A549 (cell line): ENCODE measurements around the gene CIT. TPM values are rescaled to one million over a fixed set of nuclear protein-coding genes. Genes with fewer than 3 reads are reported as not detected.

Experiments used
- ATAC-seq, 2 experiments: fragments of 200-7000 bp in 1 of 2; fragments of >200 bp in 1 of 2; cut with Nextera tagmentation in 1 of 2; cut with Tn5 transposase in 1 of 2; 3 replicates each; pipeline versions ENCODE4 v1.8.0 to v1.9.1; 2018 to 2020; ENCODE audit warnings: mild to moderate bottlenecking in 1 of 2, moderate library complexity in 1 of 2
- CTCF ChIA-PET: fragments of 300-600 bp; sonication (Branson Sonifier 250); formaldehyde crosslinking; extraction: SDS; loops from one replicate; lab custom pipeline; 2021; ENCODE audit warnings: antibody characterized with exemption, inconsistent platforms; lab: Yijun Ruan, JAX
- POLR2A ChIA-PET: fragments of 350-600 bp; formaldehyde crosslinking; extraction: SDS; loops from one replicate; lab custom pipeline; 2021; ENCODE audit warnings: antibody characterized with exemption, inconsistent platforms; lab: Yijun Ruan, JAX
- DNase-seq, 2 experiments: peaks; one replicate each; pipeline versions ENCODE4 v3.0.0 to v3.0.0-alpha.2; 2011 to 2016; ENCODE audit warnings: low read depth in 1 of 2, low spot score in 1 of 2
- FAIRE-seq: peaks from 2 replicates; lab custom pipeline; 2011; peaks lifted over from hg19 to GRCh38; lab: Jason Lieb, UNC
- H3K27ac ChIP-seq, 2 experiments: fragments of >200 bp; sonication (Bioruptor Twin); formaldehyde crosslinking; 3 replicates each; pipeline ENCODE4 v1.5.1; 2016 to 2017
- H3K4me1 ChIP-seq: fragments of >200 bp; sonication (Bioruptor Twin); formaldehyde crosslinking; 3 replicates; pipeline ENCODE4 v1.6.1; 2016
- H3K4me2 ChIP-seq: fragments of >200 bp; sonication (Bioruptor Twin); formaldehyde crosslinking; 3 replicates; pipeline ENCODE4 v1.6.1; 2016
- H3K4me3 ChIP-seq: fragments of >200 bp; sonication (Bioruptor Twin); formaldehyde crosslinking; 3 replicates; pipeline ENCODE4 v1.5.1; 2016
- H3K9me3 ChIP-seq: fragments of >200 bp; sonication (Bioruptor Twin); formaldehyde crosslinking; 3 replicates; pipeline ENCODE4 v1.6.1; 2016
- BHLHE40 ChIP-seq: IDR thresholded peaks from 2 replicates; pipeline ENCODE4 v1.6.1; 2012; ENCODE audit warnings: low read depth, low read length, inconsistent platforms
- CBX2 ChIP-seq: fragments of 200-600 bp; sonication (generic); IDR thresholded peaks from 2 replicates; pipeline ENCODE4 v1.6.1; 2016; ENCODE audit warnings: low read depth, mild to moderate bottlenecking, borderline replicate concordance
- CEBPB ChIP-seq, 2 experiments: fragments of >200 bp in 1 of 2; sonication (Bioruptor Twin) in 1 of 2; formaldehyde crosslinking in 1 of 2; IDR thresholded peaks; 2 replicates each; pipeline ENCODE4 v1.6.1; 2012 to 2016
- CHD2 ChIP-seq: fragments of 150-350 bp; IDR thresholded peaks from 2 replicates; pipeline ENCODE4 v1.6.1; 2014; ENCODE audit warnings: low read length; ENCODE audit not compliant: partially characterized antibody
- FOXS1 ChIP-seq: fragments of 250-450 bp; sonication (Bioruptor Pico); IDR thresholded peaks from 2 replicates; pipeline ENCODE4 v1.5.0; 2020; ENCODE audit warnings: mild to moderate bottlenecking, moderate library complexity
- HDAC2 ChIP-seq: fragments of 200-600 bp; sonication (generic); IDR thresholded peaks from 2 replicates; pipeline ENCODE4 v1.6.1; 2016
- HEYL ChIP-seq: fragments of 250-450 bp; sonication (Bioruptor Pico); IDR thresholded peaks from 2 replicates; pipeline ENCODE4 v1.8.0; 2021; ENCODE audit warnings: mild to moderate bottlenecking, moderate library complexity
- HOXB13 ChIP-seq: fragments of 250-450 bp; sonication (Bioruptor Pico); IDR thresholded peaks from 2 replicates; pipeline ENCODE4 v1.5.0; 2020; ENCODE audit warnings: low read depth, mild to moderate bottlenecking, moderate library complexity
- HOXB5 ChIP-seq: fragments of 250-450 bp; sonication (Bioruptor Pico); IDR thresholded peaks from 2 replicates; pipeline ENCODE4 v1.5.0; 2020; ENCODE audit warnings: mild to moderate bottlenecking, moderate library complexity
- KDM1A ChIP-seq: fragments of 200-600 bp; sonication (generic); IDR thresholded peaks from 2 replicates; pipeline ENCODE4 v1.6.1; 2016; ENCODE audit warnings: low read depth, mild to moderate bottlenecking
- MAZ ChIP-seq: fragments of 150-350 bp; IDR thresholded peaks from 2 replicates; pipeline ENCODE4 v1.6.1; 2014; ENCODE audit warnings: antibody characterized with exemption, low read depth, low read length, borderline replicate concordance
- MYC ChIP-seq: IDR thresholded peaks from 2 replicates; pipeline ENCODE4 v1.6.1; 2012; ENCODE audit warnings: mild to moderate bottlenecking, inconsistent platforms, low read length, improper control_type of control experiment, borderline replicate concordance
- NFE2L2 ChIP-seq: fragments of 150-350 bp; conservative IDR thresholded peaks from 2 replicates; pipeline ENCODE4 v1.6.1; 2014; ENCODE audit warnings: low read length
- POLR2A ChIP-seq: IDR thresholded peaks from 2 replicates; pipeline ENCODE4 v1.6.1; 2012; ENCODE audit warnings: mild to moderate bottlenecking, low read length
- POLR2AphosphoS2 ChIP-seq: conservative IDR thresholded peaks from 2 replicates; pipeline ENCODE4 v1.6.1; 2012; ENCODE audit warnings: low read length, improper control_type of control experiment, inconsistent platforms
- RCOR1 ChIP-seq: fragments of 150-350 bp; IDR thresholded peaks from 2 replicates; pipeline ENCODE4 v1.6.1; 2014; ENCODE audit warnings: antibody characterized with exemption, low read length, low read depth
- SMC3 ChIP-seq: fragments of >200 bp; sonication (Bioruptor Twin); formaldehyde crosslinking; IDR thresholded peaks from 3 replicates; pipeline ENCODE4 v1.6.1; 2018; ENCODE audit warnings: inconsistent platforms
- ZFP36 ChIP-seq: fragments of 450-650 bp; IDR thresholded peaks from 2 replicates; pipeline ENCODE4 v1.6.1; 2014; ENCODE audit warnings: borderline replicate concordance; ENCODE audit not compliant: partially characterized antibody
- WGBS: methylation state at CpG from one replicate; pipeline ENCODE4 v1.1.6; 2017; ENCODE audit errors: missing lambda C conversion rate; 5-methylcytosine and 5-hydroxymethylcytosine counted together
- polyA plus RNA-seq, 4 experiments: library from polyadenylated mRNA; depleted of rRNA in 3 of 4; stranded (reverse); fragments of >200 nt; fragmentation: RNase III in 1 of 4; extraction: RNeasy Plus Mini Kit Qiagen cat#74134 plus additional on column Dnase treatment in 1 of 4; gene quantifications; 2 replicates in 3 of 4; 3 replicates in 1 of 4; pipeline ENCODE4 v1.2.3, GENCODE V29; 2011 to 2017
- TF ChIP-seq, protein P1 (sequence below): IDR thresholded peaks from 2 replicates; pipeline ENCODE4 v1.6.1; 2012; ENCODE audit warnings: low read depth, borderline replicate concordance
- TF ChIP-seq, protein P2 (sequence below): fragments of 450-650 bp; IDR thresholded peaks from 2 replicates; pipeline ENCODE4 v1.6.1; 2014; ENCODE audit warnings: antibody characterized with exemption
- TF ChIP-seq, protein P3 (sequence below): IDR thresholded peaks from 2 replicates; pipeline ENCODE4 v1.6.1; 2012
- TF ChIP-seq, protein P4 (sequence below): IDR thresholded peaks from 2 replicates; pipeline ENCODE4 v1.6.1; 2012
- TF ChIP-seq, protein P5 (sequence below): fragments of 250-450 bp; sonication (Bioruptor Pico); IDR thresholded peaks from 2 replicates; pipeline ENCODE4 v1.5.0; 2020; ENCODE audit warnings: low read depth, mild to moderate bottlenecking, moderate library complexity
- TF ChIP-seq, protein P6 (sequence below): fragments of 250-450 bp; sonication (Bioruptor Pico); IDR thresholded peaks from 2 replicates; pipeline ENCODE4 v1.5.0; 2021; ENCODE audit warnings: mild to moderate bottlenecking, moderate library complexity, borderline replicate concordance
- TF ChIP-seq, protein P7 (sequence below): fragments of >200 bp; sonication (Bioruptor Twin); formaldehyde crosslinking; IDR thresholded peaks from 2 replicates; pipeline ENCODE4 v1.6.1; 2016
- TF ChIP-seq, protein P8 (sequence below): fragments of 200-600 bp; sonication (generic); IDR thresholded peaks from 2 replicates; pipeline ENCODE4 v1.6.1; 2016; ENCODE audit warnings: antibody characterized with exemption, mild to moderate bottlenecking, moderate library complexity

Gene CIT
- polyA plus RNA-seq, 2 of the 4 experiments (the other 2 are of a cell fraction): 12.5 to 25.4 TPM

DNA sequence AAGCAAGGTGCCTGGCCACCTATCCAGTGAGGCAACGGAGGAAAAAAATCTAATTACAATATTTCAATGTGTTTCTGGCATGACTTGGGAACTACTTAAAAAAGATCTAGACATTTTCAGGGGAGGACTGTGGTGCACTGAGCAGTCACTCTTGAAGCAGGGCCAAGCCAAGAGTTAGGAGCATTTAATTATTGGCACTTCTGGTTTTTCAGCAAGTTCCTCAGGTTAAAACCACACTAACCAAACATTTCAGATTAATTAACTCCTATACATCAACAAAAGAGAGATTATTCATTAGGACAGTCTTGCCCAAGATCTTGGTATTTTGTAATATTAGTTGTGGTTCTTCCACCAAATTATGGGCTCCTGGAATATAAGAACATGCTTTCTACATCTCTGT, 183.6 kb downstream of the CIT start:
- no peak for FAIRE-seq
- TF ChIP-seq HOXB13 (CRISPR knock-in tag) (no peak), HOXB5 (CRISPR knock-in tag) (no peak), POLR2A (no peak), FOXS1 (CRISPR knock-in tag) (no peak), MYC (no peak), POLR2AphosphoS2 (no peak), MAZ (no peak), NFE2L2 (no peak), RCOR1 (no peak), ZFP36 (no peak), CBX2 (no peak), CEBPB (IDR thresholded peaks at IDR 0.05) (no peak), KDM1A (no peak), CHD2 (no peak)
- TF ChIP-seq, protein P1, sequence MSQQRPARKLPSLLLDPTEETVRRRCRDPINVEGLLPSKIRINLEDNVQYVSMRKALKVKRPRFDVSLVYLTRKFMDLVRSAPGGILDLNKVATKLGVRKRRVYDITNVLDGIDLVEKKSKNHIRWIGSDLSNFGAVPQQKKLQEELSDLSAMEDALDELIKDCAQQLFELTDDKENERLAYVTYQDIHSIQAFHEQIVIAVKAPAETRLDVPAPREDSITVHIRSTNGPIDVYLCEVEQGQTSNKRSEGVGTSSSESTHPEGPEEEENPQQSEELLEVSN: no peak
- TF ChIP-seq, protein P2, sequence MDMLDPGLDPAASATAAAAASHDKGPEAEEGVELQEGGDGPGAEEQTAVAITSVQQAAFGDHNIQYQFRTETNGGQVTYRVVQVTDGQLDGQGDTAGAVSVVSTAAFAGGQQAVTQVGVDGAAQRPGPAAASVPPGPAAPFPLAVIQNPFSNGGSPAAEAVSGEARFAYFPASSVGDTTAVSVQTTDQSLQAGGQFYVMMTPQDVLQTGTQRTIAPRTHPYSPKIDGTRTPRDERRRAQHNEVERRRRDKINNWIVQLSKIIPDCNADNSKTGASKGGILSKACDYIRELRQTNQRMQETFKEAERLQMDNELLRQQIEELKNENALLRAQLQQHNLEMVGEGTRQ: no peak
- TF ChIP-seq, protein P3, sequence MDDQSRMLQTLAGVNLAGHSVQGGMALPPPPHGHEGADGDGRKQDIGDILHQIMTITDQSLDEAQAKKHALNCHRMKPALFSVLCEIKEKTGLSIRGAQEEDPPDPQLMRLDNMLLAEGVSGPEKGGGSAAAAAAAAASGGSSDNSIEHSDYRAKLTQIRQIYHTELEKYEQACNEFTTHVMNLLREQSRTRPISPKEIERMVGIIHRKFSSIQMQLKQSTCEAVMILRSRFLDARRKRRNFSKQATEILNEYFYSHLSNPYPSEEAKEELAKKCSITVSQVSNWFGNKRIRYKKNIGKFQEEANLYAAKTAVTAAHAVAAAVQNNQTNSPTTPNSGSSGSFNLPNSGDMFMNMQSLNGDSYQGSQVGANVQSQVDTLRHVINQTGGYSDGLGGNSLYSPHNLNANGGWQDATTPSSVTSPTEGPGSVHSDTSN: no peak
- TF ChIP-seq, protein P4, sequence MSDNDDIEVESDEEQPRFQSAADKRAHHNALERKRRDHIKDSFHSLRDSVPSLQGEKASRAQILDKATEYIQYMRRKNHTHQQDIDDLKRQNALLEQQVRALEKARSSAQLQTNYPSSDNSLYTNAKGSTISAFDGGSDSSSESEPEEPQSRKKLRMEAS: no peak
- TF ChIP-seq, protein P5, sequence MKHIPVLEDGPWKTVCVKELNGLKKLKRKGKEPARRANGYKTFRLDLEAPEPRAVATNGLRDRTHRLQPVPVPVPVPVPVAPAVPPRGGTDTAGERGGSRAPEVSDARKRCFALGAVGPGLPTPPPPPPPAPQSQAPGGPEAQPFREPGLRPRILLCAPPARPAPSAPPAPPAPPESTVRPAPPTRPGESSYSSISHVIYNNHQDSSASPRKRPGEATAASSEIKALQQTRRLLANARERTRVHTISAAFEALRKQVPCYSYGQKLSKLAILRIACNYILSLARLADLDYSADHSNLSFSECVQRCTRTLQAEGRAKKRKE (CRISPR knock-in tag): no peak
- ChIA-PET CTCF (interaction anchor here (2.3 kb wide), 1 partner anchor 11 kb away, joined by 7 read pairs; no protein-coding TSS in a partner anchor), POLR2A (no interaction called here)
- Histone ChIP-seq H3K4me3 (no peak overlapping the region), H3K4me1 (no peaks in the 10 kb centered on the region), H3K9me3 (no peaks in the 10 kb centered on the region), H3K4me2 (no peak overlapping the region), H3K27ac (no peak overlapping the region)
- ATAC-seq: no peak
- 97% methylated on average over 1 of the region's 1 CpG for WGBS
- no peak for DNase-seq

DNA sequence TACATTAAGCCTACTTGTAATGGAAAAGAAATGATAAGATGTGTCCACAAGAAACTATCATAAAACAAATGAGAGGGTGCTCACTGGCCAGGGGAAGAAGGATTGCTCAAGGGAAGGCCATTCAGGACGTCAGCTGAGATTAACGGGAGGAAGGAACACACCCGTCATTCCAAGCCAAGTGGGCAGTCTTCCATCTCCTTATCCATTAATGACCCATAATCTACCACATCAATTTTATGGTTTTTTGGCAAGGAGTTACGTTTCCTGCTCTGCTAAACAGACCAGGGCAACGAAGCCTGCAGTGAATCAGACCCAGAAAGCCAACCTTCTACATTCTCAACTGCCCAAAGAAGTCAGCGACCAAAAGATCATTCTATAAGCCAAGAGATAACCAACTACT, 184.1 kb downstream of the CIT start:
- CTCF ChIA-PET: no interaction called here
- H3K4me1 ChIP-seq: no peaks in the 10 kb centered on the region
- no peak for DNase-seq
- FAIRE-seq: no peak
- TF ChIP-seq BHLHE40 (no peak), HDAC2 (no peak)
- TF ChIP-seq, all 56 proteins: peak for 0
- no peaks in the 10 kb centered on the region for H3K9me3 ChIP-seq
- no peak overlapping the region for H3K4me2 ChIP-seq
- WGBS: 80% methylated on average over 6 of the region's 6 CpGs
- POLR2A ChIA-PET: no interaction called here
- no peak for ATAC-seq
- no peak overlapping the region for H3K27ac ChIP-seq
- H3K4me3 ChIP-seq: no peak overlapping the region

DNA sequence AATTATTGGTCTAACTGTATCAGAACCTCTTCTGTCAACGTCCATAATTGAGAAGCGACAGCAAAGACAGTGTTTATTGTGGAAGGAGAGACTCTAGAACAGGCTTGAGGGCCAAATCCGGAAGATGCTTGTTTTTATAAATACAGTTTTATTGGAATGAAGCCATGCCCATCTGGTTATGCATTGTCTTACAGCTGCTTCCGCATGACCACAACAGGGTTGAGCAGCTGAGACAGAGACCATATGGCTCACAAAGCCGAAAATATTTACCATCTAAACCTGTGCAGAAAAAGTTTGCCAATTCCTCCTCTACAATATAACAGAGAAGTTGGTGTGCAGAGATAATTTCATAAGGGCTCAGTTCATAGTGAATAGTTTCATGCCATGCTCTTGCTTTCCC, 184.7 kb downstream of the CIT start:
- no peaks in the 10 kb centered on the region for H3K9me3 ChIP-seq
- DNase-seq (no peak), FAIRE-seq (no peak), ATAC-seq (no peak)
- no peaks in the 10 kb centered on the region for H3K4me1 ChIP-seq
- ChIA-PET POLR2A (no interaction called here), CTCF (no interaction called here)
- H3K27ac ChIP-seq: no peak overlapping the region
- no peak overlapping the region for H3K4me2 ChIP-seq
- WGBS: 91% methylated on average over 5 of the region's 5 CpGs
- no peak overlapping the region for H3K4me3 ChIP-seq
- TF ChIP-seq, protein P2: no peak
- TF ChIP-seq, protein P6, sequence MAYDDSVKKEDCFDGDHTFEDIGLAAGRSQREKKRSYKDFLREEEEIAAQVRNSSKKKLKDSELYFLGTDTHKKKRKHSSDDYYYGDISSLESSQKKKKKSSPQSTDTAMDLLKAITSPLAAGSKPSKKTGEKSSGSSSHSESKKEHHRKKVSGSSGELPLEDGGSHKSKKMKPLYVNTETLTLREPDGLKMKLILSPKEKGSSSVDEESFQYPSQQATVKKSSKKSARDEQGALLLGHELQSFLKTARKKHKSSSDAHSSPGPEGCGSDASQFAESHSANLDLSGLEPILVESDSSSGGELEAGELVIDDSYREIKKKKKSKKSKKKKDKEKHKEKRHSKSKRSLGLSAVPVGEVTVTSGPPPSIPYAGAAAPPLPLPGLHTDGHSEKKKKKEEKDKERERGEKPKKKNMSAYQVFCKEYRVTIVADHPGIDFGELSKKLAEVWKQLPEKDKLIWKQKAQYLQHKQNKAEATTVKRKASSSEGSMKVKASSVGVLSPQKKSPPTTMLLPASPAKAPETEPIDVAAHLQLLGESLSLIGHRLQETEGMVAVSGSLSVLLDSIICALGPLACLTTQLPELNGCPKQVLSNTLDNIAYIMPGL: no peak
- TF ChIP-seq HEYL (CRISPR knock-in tag) (no peak), POLR2AphosphoS2 (no peak), SMC3 (no peak)
- TF ChIP-seq, protein P7, sequence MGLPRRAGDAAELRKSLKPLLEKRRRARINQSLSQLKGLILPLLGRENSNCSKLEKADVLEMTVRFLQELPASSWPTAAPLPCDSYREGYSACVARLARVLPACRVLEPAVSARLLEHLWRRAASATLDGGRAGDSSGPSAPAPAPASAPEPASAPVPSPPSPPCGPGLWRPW: no peak
- TF ChIP-seq, protein P8, sequence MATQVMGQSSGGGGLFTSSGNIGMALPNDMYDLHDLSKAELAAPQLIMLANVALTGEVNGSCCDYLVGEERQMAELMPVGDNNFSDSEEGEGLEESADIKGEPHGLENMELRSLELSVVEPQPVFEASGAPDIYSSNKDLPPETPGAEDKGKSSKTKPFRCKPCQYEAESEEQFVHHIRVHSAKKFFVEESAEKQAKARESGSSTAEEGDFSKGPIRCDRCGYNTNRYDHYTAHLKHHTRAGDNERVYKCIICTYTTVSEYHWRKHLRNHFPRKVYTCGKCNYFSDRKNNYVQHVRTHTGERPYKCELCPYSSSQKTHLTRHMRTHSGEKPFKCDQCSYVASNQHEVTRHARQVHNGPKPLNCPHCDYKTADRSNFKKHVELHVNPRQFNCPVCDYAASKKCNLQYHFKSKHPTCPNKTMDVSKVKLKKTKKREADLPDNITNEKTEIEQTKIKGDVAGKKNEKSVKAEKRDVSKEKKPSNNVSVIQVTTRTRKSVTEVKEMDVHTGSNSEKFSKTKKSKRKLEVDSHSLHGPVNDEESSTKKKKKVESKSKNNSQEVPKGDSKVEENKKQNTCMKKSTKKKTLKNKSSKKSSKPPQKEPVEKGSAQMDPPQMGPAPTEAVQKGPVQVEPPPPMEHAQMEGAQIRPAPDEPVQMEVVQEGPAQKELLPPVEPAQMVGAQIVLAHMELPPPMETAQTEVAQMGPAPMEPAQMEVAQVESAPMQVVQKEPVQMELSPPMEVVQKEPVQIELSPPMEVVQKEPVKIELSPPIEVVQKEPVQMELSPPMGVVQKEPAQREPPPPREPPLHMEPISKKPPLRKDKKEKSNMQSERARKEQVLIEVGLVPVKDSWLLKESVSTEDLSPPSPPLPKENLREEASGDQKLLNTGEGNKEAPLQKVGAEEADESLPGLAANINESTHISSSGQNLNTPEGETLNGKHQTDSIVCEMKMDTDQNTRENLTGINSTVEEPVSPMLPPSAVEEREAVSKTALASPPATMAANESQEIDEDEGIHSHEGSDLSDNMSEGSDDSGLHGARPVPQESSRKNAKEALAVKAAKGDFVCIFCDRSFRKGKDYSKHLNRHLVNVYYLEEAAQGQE: no peak
